HG03575 (cell line): ENCODE measurements around the gene SNX8.
"Not testable (repeated sequence)": the region's sequence is repeated elsewhere in the genome, so short reads cannot be mapped to it uniquely, and the experiment has no call there.

ENCODE experiments used
- ATAC-seq: cut with Tn5 transposase; IDR thresholded peaks from one replicate; pipeline ENCODE4 v1.9.1; 2021; ENCODE audit not compliant: unreplicated experiment, insufficient number of reproducible peaks, low FRiP score; ENCODE audit errors: extremely low read depth

SNX8 gene

DNA sequence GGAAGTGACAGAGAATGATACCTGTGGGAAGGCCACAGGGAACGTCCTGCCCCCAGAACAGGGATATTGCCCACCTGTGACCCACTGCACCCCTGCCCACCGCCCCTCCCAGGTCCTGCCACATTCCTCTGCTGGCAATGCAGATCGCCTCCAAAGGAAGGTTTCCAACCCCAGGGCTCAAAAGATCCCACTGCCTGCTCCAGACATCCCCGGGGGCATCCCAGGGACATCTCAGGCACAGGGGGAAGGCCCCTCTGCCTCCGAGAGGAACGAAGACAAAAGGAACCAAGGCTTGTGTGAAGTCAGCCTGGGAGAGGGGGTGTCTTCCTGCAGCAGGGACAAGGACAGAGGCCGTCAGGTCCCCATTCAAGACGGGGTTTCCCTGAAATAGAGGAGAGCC, 43.7 kb downstream of the SNX8 start:
- ATAC-seq: no peak

GRCh38 chr7:2269991-2270460, 44.2 kb downstream of the SNX8 start:
- no peak for ATAC-seq

GRCh38 chr7:2269089-2269990, 44.9 kb downstream of the SNX8 start:
- ATAC-seq: not testable (repeated sequence)

GRCh38 chr7:2266911-2267310, 47.3 kb downstream of the SNX8 start:
- ATAC-seq: no peak

DNA sequence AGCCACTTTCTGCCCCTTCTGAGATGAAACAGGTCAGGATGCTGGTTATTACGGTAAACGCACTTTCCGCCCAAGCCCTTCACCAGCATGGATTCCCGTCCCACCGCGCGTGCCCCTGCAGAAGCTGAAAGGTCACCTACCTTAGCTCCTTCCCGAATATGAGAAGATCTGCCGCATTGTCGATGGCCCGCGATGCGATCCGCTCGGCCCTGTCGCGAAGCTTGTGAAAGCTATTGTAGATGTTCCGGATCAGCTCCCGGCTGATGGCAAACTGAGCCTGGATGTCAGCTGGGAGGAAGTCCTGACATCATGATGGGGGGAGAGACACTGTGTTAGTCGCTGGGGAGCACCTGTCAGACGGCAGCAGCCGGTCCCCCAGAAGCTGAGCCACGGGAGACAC, 50.1 kb downstream of the SNX8 start:
- ATAC-seq: no peak

- ATAC-seq: no peak
Measured at GRCh38 chr7:2263176-2263575, 51.1 kb downstream of the SNX8 start.

DNA sequence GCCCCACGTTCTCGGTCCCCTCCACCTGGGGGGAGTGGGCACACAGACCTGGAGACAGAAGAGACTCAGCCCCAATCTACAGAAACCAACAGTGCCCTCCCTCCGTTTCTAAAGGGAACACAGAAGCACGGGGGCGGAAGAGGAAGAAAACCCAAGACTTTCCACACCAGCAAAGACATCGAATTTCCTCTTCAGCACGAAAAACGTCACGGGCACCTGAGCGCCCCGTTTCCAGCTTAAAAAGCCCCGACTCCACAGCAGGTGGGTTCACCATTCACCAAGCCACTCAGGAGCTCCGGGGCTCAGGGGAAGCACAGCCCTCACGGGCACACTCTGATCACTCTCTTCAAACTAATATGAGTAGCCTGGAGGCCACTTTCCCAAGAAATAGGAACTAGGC, 52.6 kb downstream of the SNX8 start:
- no peak for ATAC-seq

DNA sequence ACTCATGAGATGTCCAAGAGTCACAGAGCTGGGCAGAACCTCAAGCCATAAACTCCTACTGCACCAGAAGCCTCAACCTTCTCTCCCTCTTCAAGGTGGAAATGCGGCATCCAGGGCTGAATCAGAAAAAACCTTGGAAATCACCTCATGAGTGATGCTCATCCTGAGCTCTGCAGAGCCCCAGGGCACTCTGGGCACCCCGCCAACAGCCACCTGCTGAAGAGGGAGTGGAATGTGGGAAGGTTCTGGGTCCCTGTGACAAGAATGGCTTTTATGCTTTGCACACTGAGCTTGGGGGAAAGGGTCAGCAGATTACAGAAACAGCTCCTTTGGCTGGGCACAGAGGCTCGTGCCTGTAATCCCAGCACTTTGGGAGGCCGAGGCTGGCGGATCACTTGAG, 53.4 kb downstream of the SNX8 start:
- ATAC-seq: no peak

DNA sequence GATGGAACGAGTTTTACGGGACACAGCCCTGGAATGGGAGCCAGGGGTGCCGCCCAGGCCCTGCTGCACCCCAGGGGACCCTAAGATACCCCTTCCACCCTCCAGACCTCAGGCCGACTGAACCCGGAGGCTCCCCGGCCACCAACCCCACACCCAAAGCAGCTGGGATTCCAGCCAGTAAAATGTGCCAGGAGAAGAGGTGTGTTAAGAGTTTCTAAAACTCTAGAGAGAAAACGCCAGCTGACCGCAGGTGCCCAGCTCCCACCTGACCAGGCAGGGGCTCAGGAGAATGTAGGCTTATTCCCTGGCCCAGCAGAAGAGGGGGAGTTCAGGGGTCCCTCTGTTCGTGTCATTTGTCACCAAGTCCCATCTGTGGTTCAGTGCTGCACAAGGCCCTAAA, 54.8 kb downstream of the SNX8 start:
- no peak for ATAC-seq

DNA sequence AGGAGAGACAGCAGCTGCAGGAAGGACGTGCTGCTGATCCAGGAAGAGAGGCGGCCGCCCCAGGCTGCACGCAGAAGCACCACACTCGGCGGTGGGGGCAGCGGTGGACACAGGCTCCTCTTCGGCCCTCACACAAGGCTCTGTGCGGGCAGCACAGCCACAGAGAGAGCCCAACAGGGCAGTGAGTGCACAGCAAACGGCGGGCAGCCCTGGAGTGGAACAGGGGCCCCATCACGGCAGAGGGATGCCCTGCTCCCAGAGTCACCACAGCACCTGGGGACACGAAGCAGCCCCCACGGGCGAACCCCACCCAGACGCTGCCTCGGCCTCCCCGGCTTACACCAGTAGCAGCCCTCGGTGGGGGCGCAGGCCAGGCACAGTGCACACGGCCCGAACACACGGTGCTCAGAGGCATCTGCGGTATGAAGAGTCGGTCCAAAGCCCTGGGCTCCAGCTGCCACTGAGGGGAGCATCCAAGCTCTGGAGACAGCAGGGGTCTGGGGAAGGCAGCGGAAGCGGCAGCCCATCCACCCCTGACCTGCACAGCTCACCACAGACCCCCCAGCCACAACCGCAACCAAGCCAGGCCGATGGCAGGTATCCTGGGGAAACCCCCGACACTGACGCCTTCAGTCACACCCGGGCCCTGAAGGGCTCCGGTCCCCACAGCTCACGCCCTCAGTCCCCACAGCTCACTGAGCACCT, 55.4 kb downstream of the SNX8 start:
- no peak for ATAC-seq

DNA sequence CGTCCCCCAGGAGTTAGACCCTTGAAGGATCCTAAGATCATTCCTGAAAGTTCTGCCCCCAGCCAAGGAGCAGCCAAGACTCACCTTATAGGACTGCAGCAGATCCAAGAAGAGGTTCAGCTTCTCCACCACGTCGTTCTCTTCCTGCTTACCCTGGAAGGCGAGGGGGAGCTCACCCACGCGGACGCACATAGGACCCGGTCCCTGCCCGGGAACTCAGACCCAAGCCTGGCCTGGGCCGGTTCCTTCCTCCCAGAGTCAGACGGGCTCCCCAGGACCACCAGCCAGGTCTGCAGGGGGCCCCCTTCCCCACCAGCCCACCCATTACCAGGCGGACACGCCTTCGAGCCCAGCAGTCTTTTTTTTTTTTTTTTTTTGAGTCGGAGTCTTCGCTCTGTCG, 56.6 kb downstream of the SNX8 start:
- no peak for ATAC-seq

GRCh38 chr7:2257046-2257551, 57.1 kb downstream of the SNX8 start:
- ATAC-seq: no peak

DNA sequence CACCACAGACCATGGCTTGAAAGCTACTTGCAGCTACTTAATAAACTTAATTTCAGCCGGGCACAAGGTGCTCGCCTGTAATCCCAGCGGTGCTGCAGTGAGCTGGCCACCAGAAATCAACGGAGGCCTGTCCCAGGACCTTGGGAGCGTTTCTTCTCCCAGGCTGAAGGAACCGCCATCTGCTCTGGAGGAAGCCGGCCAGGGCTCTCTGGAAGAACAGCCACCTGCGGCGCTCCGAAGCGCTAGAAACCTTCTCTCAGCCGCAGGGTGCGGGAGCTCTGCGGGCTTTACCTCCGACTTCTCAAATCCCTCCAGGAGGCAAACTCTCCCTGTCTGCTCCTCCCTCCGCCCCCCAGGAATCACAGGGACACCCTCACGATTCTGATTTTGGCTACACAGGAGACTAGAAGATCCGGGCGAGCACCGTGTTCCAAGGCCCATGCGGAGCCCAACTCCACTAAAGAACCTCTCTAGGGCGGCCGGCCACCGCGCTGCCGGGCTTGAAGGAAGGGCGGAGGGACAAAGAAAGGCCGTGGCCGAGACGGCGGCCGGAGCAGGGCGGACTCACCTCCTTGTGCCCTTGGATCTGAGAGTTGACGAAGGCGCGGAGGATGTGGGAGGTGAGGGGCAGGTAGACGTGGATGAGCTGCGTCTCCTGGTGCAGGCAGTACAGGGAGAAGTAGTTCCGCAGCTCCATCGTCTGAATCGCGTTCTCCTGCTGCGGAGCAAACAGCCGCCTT, 57.8 kb downstream of the SNX8 start:
- no peak for ATAC-seq

DNA sequence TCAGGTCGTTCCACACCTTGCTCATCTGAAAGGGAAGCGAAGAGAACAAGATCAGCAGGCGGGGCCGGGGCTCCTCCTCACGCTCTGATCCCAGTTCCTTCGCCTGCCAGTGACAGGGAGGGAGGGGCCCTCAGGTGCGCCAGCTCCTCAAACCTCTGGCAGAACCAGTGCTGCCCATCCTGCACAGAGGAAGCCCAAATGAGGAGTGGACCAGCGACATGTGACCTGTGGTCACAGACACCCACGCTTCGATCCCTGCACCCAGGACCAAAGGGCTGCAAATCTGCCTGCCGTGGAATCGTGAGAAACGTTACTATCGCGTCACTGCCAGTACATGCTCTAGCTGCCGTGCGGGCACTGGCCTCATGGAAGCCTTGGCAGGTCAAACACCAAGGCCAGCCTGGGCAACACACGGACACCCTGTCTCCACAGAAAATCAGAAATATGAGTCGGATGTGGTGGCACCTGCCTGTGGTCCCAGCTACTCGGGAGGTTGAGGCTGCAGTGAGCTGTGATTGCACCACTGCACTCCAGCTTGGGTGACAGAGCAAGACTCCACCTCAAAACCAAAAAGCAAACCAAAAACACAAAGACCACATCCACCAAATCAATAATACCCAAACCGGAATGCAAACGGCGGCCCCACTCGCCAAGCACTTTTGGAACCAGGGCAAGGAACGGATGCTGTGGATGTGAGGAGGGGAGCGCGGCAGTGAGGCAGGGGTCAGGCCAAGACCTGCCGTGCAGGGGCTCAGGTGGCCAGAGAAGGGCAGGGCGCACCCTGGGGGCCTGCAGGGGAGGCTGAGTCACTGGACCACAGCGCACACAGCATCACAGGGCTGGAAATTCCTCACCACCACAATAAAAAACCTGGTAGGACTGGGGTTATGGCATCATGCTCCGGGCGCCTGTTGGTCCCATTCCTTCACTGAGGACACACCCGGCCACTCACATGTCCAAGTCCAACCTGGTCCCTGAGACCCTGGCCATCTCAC, 58.8 kb downstream of the SNX8 start:
- ATAC-seq: no peak

- no peak for ATAC-seq
Measured at GRCh38 chr7:2254429-2255144, 59.7 kb downstream of the SNX8 start.

- no peak for ATAC-seq
Measured at GRCh38 chr7:2253525-2254244, 60.6 kb downstream of the SNX8 start.

- no peak for ATAC-seq
Measured at GRCh38 chr7:2253021-2253420, 61.2 kb downstream of the SNX8 start.
